GM23338 (cell line): ENCODE data around the gene MYH3.

Source experiments
- CTCF ChIP-seq, 2 experiments: fragments of 200-600 bp in 1 of 2; sonication (generic) in 1 of 2; conservative IDR thresholded peaks; 2 replicates each; pipeline versions ENCODE4 v1.5.1 to v1.6.1; 2016 to 2017; ENCODE audit warnings: antibody characterized with exemption in 2 of 2, low read depth in 2 of 2, mild to moderate bottlenecking in 2 of 2, moderate library complexity in 1 of 2
- EZH2 ChIP-seq: fragments of 200-600 bp; sonication (generic); IDR thresholded peaks from one replicate; pipeline ENCODE4 v1.8.0; 2017; ENCODE audit warnings: antibody characterized with exemption, mild to moderate bottlenecking, low read depth; ENCODE audit not compliant: unreplicated experiment
- REST ChIP-seq: IDR thresholded peaks from one replicate; pipeline ENCODE4 v1.6.1; 2018; ENCODE audit warnings: antibody characterized with exemption; ENCODE audit not compliant: unreplicated experiment

GRCh38 chr17:10610884-10611283 is 46.2 kb downstream of the MYH3 start:
- TF ChIP-seq EZH2 (no peak), CTCF (conservative IDR thresholded peaks at IDR 0.05; ENCODE audit: low read depth in 2 of 2) (no peak), REST (no peak)
